Measurements from ENCODE around the gene WDTC1.

The WDTC1 gene

GRCh38 chr1:27338751-27339150, 104.3 kb downstream of the WDTC1 start:
- no peak for DNase-seq

- no peak for DNase-seq
Measured at GRCh38 chr1:27339213-27339612, 104.8 kb downstream of the WDTC1 start.

DNA sequence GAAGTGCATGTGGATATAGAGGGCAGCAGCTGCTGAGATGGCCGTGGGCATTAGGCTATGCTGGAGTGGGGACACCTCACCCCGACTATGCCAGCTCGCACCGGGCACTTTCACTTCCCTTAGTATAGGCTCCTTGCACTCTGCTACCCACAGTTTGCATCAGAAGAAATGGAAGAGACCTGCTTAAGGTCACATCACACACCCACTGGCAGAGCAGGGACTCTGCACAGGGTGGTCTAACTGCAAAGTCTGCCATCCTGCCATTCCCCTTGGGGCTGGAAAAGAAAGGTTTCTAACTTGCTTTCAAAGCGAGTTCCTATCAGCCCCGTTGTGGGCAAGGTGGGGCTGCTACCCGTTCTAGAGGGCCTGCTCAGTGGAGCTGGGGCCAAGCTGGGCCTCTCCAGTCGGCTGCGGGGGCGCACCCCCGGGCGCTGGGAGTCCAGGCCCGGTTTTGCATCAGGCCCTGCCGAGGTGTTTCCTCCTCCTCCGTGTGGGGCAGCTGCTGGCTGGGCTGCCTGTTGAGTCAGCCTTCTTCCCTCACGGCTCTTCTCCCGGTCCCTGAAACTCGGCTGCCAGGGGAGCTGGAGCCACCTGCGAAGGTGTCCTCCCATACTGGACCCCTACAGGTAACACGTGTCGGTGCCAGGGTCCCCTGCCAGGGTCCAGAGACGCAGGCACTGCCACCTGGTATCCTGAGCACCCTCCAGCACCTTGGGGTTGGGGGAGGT, 107.3 kb downstream of the WDTC1 start, which contains the start of gene SYTL1:
Gene SYTL1, plus strand, starts transcription at position 498 of the 728 bp plus-strand sequence. CDS start 3,313 bp downstream, outside the sequence.
- DNase-seq = peak; percentile 77 to 81

- DNase-seq = peak; percentile 55 to 66
Measured at GRCh38 chr1:27342391-27342777, 108.0 kb downstream of the WDTC1 start.

DNA sequence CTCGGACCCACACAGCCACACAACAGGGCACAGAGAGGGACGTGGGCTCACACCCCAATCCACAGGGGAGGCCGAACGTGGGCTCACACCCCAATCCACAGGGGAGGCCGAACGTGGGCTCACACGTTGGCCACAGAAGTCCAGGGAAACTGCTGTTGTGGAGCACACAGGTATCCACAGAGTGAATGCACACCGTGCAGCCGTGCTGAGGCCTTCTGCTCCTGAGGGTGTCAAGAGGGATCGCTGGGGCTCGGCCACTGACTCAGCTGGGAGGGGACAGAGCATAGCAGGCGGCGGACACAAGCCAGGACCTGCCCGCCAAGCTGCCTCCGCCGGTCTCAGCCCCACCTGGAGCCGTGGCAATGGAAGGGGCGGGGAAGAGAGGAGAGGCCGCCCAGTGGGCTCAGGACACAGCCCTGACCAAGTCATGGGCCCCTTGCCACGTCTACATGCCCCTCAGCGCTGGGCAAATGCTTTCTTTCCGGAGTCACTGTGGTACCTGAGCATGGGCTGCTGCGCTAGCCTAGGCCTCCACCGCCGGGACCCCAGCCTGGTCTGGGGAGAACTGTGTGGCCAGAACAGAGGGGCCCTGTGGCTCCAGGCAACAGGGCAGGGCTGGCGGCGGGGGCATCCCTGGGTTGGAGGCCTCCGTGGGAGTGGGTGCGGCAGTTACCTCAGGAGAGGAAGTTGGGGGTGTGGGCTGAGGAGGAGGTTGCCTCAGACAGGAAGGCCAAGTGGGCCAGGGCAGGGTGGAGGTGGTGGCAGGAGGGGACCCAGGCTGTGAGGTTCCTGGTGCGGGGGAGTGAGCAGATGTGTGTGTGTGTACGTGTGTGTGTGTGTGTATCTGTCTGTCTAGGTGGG, 108.6 kb downstream of the WDTC1 start:
- peak; percentile 71 to 74 for DNase-seq

- no peak for DNase-seq
Measured at GRCh38 chr1:27343639-27344025, 109.2 kb downstream of the WDTC1 start.

GRCh38 chr1:27345272-27345671, 110.8 kb downstream of the WDTC1 start:
- DNase-seq = no peak

DNA sequence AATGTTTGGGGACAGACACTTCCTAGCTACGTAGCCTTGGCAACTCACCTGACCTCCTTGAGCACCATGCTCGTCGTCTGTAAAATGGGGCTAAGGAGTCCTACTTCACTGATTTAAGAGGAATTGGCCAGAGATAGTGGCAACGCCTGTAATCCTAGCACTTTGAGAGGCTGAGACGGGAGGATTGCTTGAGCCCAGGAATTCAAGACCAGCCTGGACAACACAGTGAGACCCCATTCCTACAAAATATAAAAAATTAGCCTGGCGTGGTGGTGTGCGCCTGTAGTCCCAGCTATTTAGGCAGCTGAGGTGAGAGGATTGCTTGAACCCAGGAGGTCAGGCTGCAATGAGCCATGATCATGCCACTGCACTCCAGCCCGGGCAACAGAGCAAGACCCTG, 111.9 kb downstream of the WDTC1 start:
- no peak for DNase-seq

DNA sequence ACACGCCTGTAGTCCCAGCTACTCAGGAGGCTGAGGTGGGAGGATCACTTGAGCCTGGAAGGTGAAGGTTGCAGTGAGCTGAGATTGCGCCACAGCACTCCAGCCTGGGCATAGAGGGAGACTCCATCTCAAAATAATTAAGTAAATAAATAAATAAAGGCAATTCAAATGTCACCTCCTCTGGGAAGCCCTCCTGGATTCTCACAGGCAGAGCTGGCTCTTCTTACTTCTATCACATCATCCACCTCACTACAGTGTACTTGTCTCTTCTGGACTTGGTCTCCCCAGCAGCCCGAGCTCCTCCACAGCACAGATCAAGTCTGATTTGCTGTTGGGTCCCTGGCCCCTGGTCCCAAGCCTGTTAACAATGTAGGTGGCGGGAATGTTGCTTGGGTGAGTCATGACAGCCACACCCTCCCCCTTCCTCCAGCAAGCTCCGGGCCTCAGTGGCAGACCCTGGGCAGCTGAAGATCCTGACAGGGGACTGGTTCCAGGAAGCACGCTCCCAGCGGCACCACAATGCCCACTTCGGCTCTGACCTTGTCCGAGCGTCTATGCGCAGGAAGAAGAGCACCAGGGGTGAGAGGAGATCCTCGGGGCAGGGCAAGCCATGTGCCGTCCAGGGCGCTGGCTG, 112.7 kb downstream of the WDTC1 start:
- DNase-seq = no peak

GRCh38 chr1:27348861-27349783, 114.7 kb downstream of the WDTC1 start:
- peak; percentile 50 to 67 for DNase-seq

DNA sequence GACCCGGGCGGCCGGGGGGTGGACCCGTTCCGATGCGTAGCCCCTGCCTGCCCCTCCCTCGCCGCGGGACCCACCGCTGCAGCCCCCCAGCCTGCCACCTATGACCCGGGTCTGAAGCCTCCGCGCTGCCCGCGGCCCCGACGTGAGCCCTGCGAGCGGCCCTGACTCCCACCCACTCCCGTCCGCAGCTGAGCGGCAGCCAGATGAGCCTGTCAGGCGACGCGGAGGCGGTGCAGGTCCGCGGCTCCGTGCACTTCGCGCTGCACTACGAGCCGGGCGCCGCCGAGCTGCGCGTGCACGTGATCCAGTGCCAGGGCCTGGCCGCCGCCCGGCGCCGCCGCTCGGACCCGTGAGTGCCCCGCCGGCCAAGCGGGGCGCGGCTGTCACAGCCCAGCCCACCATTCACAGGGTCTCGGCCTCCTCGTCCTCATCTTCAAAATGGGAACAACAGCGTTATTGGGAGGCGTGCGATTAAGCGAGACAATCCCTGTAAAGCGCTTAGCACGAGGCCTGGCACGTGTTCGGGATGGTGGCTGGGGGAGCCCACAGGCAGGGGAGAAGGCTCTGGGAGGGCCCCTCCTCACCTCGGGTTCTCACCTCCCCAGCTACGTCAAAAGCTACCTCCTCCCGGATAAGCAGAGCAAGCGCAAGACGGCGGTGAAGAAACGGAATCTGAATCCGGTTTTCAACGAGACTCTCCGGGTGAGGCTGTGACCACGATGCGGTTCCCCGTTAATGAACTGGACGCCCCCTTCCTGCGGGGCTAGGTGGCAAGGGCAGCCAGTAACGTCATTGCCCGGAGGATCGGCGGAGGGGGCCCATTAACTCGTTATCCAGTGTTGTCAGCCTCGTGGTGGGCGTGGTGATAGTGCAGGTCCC, 115.6 kb downstream of the WDTC1 start:
- peak in 1 of 2 experiments; percentile 54 for DNase-seq

DNA sequence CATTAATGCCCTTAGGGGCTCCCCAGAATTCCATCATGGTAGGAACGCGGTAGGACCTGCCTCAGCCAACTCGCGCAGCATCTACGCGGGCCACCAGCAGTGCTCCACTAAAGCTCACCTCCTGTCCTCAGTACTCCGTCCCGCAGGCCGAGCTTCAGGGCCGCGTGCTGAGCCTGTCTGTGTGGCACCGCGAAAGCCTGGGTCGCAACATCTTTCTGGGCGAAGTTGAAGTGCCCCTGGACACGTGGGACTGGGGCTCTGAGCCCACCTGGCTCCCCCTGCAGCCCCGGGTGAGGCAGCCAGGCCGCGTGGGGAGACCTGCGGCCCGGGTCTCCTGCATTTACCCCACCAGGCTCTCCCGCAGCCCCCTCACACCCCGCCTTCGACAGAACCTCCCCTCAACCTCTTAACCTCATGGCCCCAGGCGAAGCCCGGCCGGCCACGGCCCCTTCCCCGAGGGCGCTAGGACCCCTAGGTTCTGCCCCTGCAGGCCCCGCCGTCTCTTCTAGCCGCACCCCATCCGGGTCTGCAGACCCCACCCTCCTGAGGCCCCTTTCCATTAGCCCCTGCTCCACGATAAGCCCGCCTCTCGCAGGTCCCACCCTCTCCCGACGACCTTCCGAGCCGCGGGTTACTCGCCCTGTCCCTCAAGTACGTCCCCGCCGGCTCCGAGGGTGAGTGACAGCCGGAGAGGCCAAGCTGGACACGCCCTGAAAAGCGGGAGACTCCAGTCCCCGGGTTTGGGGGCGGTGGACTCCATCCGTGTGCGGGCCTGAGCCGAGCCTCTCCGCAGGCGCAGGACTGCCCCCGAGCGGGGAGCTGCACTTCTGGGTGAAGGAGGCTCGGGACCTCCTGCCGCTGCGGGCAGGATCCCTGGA, 116.5 kb downstream of the WDTC1 start:
- DNase-seq = no peak

DNA sequence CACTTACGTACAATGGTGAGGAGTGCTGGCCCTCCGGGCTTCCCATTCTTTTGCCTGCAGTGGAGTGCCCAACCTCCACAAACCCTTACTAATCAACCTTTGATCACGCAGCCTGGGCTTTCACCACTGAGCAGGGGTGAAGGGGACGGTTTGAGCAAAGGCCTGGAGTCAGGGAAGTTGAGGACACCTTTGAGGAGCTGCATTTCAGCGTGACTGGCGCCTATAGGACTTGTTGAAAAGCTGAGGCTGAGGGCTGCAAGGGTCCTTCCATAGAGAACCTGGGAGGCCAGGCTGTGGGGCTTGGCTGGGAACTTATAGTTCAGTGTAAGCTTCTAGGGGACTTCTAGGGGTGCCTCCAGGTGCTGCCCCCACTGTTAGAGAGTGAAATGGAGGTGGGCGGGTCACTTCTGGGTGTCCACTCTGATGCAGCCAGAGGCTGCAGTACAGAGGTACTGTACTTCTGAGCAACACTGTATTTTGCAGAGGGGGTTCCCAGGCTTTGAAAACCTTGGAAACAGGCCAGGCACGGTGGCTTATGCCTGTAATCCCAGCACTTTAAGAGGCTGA, 117.2 kb downstream of the WDTC1 start:
- DNase-seq = no peak

DNA sequence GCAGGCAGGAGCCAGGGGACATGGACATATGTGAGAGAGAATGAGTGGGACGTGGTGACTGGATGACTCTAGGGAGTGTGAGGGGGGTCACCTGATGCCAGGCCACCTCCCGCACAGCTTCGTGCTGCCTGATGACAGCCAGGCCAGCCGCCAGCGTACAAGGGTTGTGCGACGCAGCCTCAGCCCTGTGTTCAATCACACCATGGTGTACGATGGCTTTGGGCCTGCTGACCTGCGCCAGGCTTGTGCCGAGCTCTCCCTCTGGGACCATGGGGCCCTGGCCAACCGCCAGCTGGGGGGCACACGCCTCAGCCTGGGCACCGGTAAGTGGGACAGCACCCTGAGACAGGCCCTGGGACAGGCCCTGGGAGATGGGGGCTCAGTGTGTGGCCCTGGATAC, 118.7 kb downstream of the WDTC1 start:
- DNase-seq = no peak

GRCh38 chr1:27353629-27354028, 119.2 kb downstream of the WDTC1 start:
- no peak for DNase-seq

GRCh38 chr1:27355683-27356082, 121.3 kb downstream of the WDTC1 start:
- no peak for DNase-seq

GRCh38 chr1:27356277-27356618, 121.8 kb downstream of the WDTC1 start:
- DNase-seq = no peak

- DNase-seq = peak; percentile 43 to 46
Measured at GRCh38 chr1:27356619-27357280, 122.3 kb downstream of the WDTC1 start.

DNA sequence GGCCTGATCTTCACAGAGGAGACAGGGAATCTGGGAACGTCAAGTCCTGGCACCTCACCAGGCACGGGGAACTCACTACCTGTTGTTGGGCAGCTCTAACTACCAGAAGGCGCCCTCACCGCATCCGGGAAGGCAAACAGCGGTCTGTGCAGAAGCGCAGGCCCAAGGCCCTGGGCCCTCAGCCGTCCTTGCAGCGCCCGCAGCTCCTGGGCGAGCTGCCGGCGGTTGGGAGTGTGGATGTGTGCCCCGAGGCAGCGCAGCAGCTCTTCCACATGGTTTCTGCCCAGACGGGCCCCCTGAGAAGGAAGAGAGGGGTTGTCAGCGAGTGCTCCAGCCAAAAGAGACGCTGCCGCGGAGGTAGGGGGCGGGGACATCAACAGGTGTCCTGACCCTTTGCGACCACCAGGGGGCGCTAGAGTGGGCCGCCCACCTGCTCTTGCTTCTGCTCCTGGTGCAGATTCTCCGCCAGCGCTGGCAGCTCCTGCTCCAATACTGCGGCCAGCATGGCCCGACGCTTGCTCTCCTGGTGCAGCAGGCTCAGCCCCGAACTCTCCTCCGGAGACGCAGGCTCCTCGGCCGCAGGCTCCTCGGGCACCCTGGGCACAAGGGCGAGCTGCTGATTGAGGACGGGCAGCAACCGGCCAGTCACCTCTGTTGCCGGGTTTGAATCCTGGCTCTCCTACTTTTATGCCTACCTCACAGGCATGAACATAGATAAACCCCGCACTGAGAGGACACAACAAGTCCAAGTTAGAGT, 123.0 kb downstream of the WDTC1 start:
- peak; percentile 86 to 92 for DNase-seq
